Activated CD8-positive, alpha-beta memory T cell treated with anti-CD3 and anti-CD28 coated beads, Interleukin-2, amount 50 U/mL, for 48 hours (primary cell): ENCODE measurements around the gene ALS2CL.

Source experiments
- DNase-seq: peaks from one replicate; pipeline ENCODE4 v3.0.0-alpha.2; 2020

ALS2CL gene

GRCh38 chr3:46676601-46677410 is 16.7 kb downstream of the ALS2CL start:
- DNase-seq, result no peak

GRCh38 chr3:46675843-46676567 is 17.5 kb downstream of the ALS2CL start:
- no peak for DNase-seq

- DNase-seq, result no peak
Measured at GRCh38 chr3:46675426-46675825, 18.1 kb downstream of the ALS2CL start.

GRCh38 chr3:46674031-46674845 is 19.2 kb downstream of the ALS2CL start:
- no peak for DNase-seq

- no peak for DNase-seq
Measured at GRCh38 chr3:46673151-46674030, 20.1 kb downstream of the ALS2CL start.

GRCh38 chr3:46672349-46672695 is 21.2 kb downstream of the ALS2CL start:
- DNase-seq, result no peak

- no peak for DNase-seq
Measured at GRCh38 chr3:46671541-46672348, 21.7 kb downstream of the ALS2CL start.

- DNase-seq, result no peak
Measured at GRCh38 chr3:46670891-46671427, 22.5 kb downstream of the ALS2CL start.

- DNase-seq, result no peak
Measured at GRCh38 chr3:46670000-46670890, 23.2 kb downstream of the ALS2CL start.

GRCh38 chr3:46669191-46669999 is 24.1 kb downstream of the ALS2CL start:
- DNase-seq, result no peak

- DNase-seq, result no peak
Measured at GRCh38 chr3:46668591-46668990, 24.9 kb downstream of the ALS2CL start.

- no peak for DNase-seq
Measured at GRCh38 chr3:46668116-46668515, 25.4 kb downstream of the ALS2CL start.

- no peak for DNase-seq
Measured at GRCh38 chr3:46667657-46668056, 25.8 kb downstream of the ALS2CL start.

- DNase-seq, result no peak
Measured at GRCh38 chr3:46667061-46667621, 26.3 kb downstream of the ALS2CL start.

- DNase-seq, result no peak
Measured at GRCh38 chr3:46666453-46666845, 27.0 kb downstream of the ALS2CL start.

GRCh38 chr3:46665763-46666452 is 27.6 kb downstream of the ALS2CL start:
- DNase-seq, result no peak

- no peak for DNase-seq
Measured at GRCh38 chr3:46664971-46665762, 28.3 kb downstream of the ALS2CL start.
